Stimulated activated CD8-positive, alpha-beta memory T cell treated with anti-CD3 and anti-CD28 coated beads, Interleukin-7, amount 100 ng/mL, for 4 hours (primary cell): Measurements from ENCODE around the gene SEH1L.
"Not testable (repeated sequence)": the region's sequence is repeated elsewhere in the genome, so short reads cannot be mapped to it uniquely, and the experiment has no call there.

Source experiments
- DNase-seq, 2 donors: peaks; one replicate each; pipeline ENCODE4 v3.0.0-alpha.2; 2020; ENCODE audit warnings: low read depth in 2 of 2

Gene SEH1L

DNA sequence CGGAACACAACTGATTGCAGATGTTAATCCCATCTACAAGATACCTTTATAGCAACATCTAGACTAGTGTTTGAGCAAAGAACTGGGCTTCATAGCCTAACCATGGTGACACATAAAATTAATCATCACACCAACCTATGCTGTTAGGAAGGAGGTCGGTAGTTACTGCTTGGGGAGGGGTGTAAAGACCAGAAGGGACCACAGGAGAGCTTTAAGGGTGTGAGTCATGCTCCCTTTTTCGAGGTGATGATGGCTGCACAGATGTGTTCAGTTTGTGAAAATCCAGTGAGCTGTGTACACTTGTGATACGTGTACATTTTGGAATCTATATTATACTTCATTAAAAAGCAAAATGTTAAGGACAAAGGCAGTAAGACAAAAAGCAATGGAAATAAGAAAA lies 4.6 kb upstream of the SEH1L start:
- DNase-seq, result no peak

DNA sequence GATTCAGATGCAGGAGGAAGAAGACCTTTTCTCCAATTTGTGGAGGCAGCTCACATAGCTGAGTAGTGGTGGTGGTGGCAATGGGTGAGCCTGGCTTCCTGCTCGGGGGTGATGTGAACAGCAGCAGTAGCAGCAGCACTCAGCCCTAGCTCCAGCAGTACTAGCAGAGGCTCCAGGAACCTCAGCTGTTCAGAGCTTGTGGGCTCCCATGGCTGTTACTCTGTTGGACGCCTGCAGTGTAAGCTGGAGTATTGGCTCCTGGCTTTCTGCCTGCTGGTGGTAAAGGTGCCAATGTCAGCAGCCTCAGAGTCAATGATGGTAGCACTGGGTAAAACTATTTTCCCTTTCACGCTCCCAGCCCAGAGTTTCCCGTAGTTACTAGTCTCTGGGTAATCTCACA lies 3.1 kb upstream of the SEH1L start:
- no peak for DNase-seq

- DNase-seq, result no peak
Observed at GRCh38 chr18:12946549-12947284, 1.1 kb upstream of the SEH1L start.

- DNase-seq, result peak; percentile 98 to 99
Observed at GRCh38 chr18:12948050-12948804, 416 bp downstream of the SEH1L start.

- no peak for DNase-seq
Observed at GRCh38 chr18:12958478-12958877, 10.7 kb downstream of the SEH1L start.

GRCh38 chr18:12960395-12960794 lies 12.6 kb downstream of the SEH1L start:
- DNase-seq, result no peak

DNA sequence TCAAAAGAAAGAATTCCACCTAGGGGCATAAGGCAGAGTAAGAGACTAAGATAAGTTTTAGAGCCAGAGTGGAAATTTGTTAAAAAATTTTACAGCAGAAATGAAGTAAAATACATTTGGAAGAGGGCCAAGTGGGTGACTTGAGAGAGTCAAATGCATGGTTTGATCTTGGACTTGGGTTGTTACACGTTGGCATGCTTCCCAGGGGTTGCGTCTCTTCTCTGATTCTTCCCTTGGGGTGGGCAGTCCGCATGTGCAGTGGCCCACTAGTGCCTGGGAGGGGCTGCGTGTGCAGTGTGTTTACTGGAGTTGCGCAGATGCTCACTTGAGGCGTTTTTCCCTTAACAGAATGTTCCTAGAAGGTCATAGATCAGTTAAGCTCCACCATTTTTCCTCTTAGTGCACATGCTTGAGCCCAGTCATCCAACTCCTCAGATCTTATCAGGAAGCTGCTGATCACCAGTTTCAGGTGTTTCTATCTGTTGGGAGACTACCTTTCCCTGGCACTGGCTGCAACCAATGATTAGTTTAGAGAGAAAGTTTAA lies 13.1 kb downstream of the SEH1L start:
- no peak for DNase-seq

- DNase-seq, result no peak
Observed at GRCh38 chr18:12963069-12963468, 15.3 kb downstream of the SEH1L start.

GRCh38 chr18:12968115-12968514 lies 20.3 kb downstream of the SEH1L start:
- no peak for DNase-seq

DNA sequence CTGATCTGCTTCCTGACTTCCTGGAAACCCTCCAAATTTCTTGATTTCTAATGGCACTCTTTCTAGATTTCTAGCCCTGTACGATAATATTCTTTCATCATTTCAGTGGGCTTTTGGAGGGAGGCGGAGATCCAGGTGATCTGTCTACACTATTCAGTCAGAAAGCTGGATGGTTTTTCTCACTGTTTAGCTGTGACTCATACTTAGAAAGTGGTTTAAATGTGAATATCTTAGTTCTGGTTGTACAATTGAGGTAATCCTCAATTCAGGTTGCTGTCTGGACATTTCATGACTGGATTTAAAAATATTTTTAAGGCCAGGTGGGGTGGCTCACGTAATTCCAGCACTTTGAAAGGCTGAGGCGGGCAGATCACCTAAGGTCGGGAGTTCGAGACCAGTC lies 20.8 kb downstream of the SEH1L start:
- DNase-seq, result no peak

- no peak for DNase-seq
Observed at GRCh38 chr18:12973562-12974213, 25.9 kb downstream of the SEH1L start.

DNA sequence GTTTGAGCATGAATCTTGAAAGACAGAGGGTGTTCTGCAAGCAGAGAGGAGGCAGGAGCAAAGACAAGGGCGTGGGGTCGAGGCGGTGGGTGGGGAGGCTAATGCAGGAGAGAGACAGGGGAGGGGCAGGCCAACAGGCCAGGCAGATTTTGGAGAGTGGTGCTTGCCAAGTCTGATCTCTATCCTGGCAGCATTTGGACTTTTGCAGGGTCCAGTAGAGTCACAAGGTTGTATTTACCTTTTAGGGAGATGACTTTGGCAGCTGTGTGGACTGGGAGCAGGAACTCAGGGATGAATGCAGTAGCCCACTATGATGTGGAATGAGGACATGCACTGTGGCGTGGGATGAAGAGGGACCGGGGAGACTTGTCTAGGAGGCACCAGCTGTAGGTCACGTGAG lies 27.7 kb downstream of the SEH1L start:
- DNase-seq, result no peak

DNA sequence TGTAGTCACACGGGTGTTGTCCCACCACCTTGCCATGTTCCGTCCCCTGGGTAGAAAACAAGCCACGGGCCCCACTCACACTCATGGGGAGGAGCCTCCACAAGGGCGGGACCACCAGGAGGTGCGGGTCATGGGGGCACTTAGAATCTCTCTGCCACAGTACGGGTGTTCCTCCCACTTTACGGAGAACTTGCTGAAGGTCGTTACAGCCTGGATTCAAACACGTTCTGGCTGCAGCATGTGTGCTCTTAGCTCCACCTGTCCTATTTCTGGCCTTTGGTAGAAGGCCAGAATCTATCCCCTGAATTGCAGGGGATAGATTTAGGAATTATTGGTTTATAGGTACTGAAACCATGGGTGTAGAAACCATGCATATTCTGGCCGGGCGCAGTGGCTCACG lies 28.5 kb downstream of the SEH1L start:
- no peak for DNase-seq

- not testable (repeated sequence) for DNase-seq
Observed at GRCh38 chr18:12980065-12980464, 32.3 kb downstream of the SEH1L start.

- no peak for DNase-seq
Observed at GRCh38 chr18:12989397-12990122, 41.7 kb downstream of the SEH1L start.

DNA sequence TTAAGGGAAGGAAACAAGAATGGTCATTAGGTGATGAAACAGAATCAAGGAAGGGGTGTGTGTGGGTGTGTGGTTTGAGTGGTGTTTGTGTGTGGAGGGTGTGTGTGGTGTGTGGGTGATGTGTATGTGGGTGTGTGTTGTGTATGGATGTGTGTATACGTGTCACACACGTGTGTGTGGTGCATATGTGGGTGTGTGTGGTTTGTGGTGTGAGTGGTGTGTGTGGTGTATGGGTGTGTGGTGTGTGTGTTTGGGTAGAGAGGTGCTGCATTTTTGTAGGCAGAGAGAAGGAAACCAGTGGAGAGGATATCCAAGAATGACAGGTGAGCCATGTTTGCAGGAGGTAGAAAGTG lies 42.3 kb downstream of the SEH1L start:
- DNase-seq, result peak; percentile 40 to 57

- no peak for DNase-seq
Observed at GRCh38 chr18:12990641-12990966, 42.8 kb downstream of the SEH1L start.

GRCh38 chr18:12990967-12991820 lies 43.4 kb downstream of the SEH1L start, which contains the start of gene CEP192:
Gene CEP192, plus strand, starts transcription at chr18:12991362. Its CDS starts 8,063 bp downstream, at chr18:12999425.
- DNase-seq, result peak; percentile 95 to 96

DNA sequence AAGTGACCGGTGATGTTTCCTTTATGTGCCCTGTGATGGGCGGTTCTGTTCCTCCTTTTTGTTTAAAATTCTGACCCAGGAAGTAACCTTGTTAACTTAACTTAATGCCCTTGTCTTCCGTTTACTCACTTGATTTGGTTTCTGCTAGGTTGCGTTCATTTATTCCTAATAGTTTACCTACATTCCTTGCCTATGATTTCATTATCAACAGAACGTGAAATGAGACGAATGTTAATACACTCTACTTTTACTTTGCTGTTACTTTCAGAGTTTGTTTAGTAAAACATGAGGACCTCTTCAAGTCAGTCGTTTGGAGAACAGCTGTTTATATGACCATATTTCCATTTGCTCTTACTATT lies 44.0 kb downstream of the SEH1L start:
- DNase-seq, result no peak

DNA sequence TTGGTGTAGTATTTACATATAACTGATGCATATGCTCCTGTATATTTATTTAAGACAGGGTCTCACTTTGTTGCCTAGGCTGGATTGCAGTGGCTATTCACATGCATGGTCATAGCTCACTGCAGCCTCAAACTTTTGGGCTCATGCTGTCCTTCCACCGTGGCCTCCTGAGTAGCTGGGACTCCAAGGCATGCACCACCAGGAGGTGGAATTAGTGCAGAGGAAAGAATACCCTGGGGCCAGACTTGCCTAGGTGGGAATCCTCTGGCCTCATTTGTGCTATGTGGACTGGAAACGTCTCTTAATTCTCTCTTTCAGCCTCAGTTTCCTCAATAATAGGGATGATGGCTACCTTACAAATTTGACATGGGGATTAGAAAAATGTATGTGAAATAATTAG lies 45.6 kb downstream of the SEH1L start:
- DNase-seq, result no peak

- no peak for DNase-seq
Observed at GRCh38 chr18:12995424-12995823, 47.6 kb downstream of the SEH1L start.
